Measurements from ENCODE around the gene MRFAP1. TPM values are rescaled to one million over a fixed set of nuclear protein-coding genes. Genes with fewer than 3 reads are reported as not detected.

The MRFAP1 gene
- total and polyA plus RNA-seq, 2 experiments from 2014 or later: 221 to 256 TPM

DNA sequence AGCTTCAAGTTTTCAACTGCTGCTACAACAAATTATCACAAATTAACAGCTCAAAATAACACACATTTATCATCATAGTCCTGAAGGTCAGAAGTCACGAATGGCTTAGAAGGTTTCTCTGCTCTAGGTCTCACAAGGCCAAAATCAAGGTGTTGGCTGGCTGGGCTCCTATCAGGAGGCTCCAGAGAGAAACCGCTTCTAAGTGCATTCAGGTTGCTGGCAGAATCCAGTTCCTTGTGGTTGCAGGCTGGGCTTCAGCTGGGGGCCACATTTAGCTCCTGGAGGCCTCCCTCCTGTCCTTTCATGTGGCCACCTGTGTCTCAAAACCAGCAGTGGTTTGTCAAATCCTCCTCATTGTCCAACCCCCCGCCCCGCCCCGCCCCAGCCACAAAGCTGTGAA lies 15.4 kb downstream of the MRFAP1 start:
- 95% methylated on average over 5 of the region's 5 CpGs for WGBS (ENCODE audit: low lambda C conversion rate, missing lambda C conversion rate)
- no peaks in the 10 kb centered on the region for H3K36me3 ChIP-seq (replicated peaks; ENCODE audit: insufficient read depth, low read depth)

DNA sequence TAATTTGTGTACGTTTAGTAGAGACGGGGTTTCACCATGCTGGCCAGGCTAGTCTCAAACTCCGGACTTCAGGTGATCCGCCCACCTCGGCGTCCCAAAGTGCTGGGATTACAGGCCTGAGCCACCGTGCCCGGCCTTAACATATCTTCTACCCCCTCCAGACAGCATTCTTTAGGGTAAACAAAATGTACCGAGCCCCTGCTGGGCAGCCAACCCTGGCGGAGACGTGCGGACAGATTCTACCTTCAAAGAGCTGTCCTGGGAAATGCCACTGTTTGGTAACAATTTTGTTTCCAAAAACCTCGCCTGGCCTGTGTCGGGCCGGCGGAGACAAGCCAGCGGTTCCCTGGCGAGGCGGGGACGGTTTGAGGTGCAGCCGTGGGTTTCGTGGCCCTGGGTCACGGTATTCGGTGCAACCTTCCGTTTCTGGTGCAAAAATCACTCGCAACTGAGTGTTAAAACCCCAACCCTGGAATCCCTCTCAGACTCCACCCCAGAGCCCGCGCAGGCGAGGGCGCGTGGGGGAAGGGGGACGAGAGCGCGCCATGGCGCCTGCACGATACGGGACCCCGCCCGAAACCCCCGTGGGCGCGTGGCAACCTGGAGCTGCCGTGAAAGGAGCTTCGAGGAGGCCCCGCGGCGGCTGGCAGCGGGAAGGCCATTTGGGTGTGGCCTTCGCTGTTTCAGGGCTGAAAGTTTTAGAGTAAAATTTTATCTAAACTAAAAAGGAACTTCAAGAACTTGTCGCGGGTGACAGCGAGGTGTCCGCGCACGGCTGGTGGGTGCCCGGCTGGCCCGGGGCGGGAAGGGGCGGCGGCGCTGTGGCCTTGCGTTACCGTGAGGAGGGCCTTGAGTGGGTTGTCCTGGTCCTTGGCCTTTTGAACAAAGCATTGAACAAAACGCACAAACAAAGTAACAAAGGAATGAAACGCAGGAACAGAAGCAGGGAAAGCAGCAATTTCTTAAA lies 17.0 kb downstream of the MRFAP1 start:
- WGBS (ENCODE audit: low lambda C conversion rate, missing lambda C conversion rate): 94% methylated on average over 60 of the region's 65 CpGs
- H3K27me3 ChIP-seq: no peaks in the 10 kb centered on the region
- H2AFZ ChIP-seq: no peak overlapping the region
- H3K9me3 ChIP-seq (ENCODE audit: low read depth): no peaks in the 10 kb centered on the region
- no peak for DNase-seq (ENCODE audit: low spot score)
- H4K20me1 ChIP-seq (ENCODE audit: insufficient read depth, poor library complexity, severe bottlenecking): no peaks in the 10 kb centered on the region
- no peak overlapping the region for H3K4me3 ChIP-seq
- no peak overlapping the region for H3K4me2 ChIP-seq
- no peak for TF ChIP-seq EZH2 (IDR thresholded peaks at IDR 0.05; ENCODE audit: borderline replicate concordance)
- TF ChIP-seq, protein P1, sequence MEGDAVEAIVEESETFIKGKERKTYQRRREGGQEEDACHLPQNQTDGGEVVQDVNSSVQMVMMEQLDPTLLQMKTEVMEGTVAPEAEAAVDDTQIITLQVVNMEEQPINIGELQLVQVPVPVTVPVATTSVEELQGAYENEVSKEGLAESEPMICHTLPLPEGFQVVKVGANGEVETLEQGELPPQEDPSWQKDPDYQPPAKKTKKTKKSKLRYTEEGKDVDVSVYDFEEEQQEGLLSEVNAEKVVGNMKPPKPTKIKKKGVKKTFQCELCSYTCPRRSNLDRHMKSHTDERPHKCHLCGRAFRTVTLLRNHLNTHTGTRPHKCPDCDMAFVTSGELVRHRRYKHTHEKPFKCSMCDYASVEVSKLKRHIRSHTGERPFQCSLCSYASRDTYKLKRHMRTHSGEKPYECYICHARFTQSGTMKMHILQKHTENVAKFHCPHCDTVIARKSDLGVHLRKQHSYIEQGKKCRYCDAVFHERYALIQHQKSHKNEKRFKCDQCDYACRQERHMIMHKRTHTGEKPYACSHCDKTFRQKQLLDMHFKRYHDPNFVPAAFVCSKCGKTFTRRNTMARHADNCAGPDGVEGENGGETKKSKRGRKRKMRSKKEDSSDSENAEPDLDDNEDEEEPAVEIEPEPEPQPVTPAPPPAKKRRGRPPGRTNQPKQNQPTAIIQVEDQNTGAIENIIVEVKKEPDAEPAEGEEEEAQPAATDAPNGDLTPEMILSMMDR (IDR thresholded peaks at IDR 0.05; ENCODE audit: poor library complexity): no peak
- TF ChIP-seq EZH2phosphoT487 (IDR thresholded peaks at IDR 0.05; ENCODE audit: low read depth, severe bottlenecking, unreplicated experiment): no peak
- H3K9me2 ChIP-seq (replicated peaks; ENCODE audit: insufficient read depth): no peaks in the 10 kb centered on the region
- no peak overlapping the region for H3K27ac ChIP-seq
- H3K4me1 ChIP-seq (ENCODE audit: insufficient read depth): no peaks in the 10 kb centered on the region
- H3K36me3 ChIP-seq (replicated peaks; ENCODE audit: insufficient read depth, low read depth): no peaks in the 10 kb centered on the region
- H3K79me2 ChIP-seq: no peaks in the 10 kb centered on the region

More for the DNA sequence above, 15.4 kb downstream of the MRFAP1 start:
- Histone ChIP-seq H3K27ac (no peak overlapping the region), H3K27me3 (no peaks in the 10 kb centered on the region), H3K9me3 (ENCODE audit: low read depth) (no peaks in the 10 kb centered on the region), H3K4me1 (ENCODE audit: insufficient read depth) (no peaks in the 10 kb centered on the region), H2AFZ (no peak overlapping the region), H4K20me1 (ENCODE audit: insufficient read depth, poor library complexity, severe bottlenecking) (no peaks in the 10 kb centered on the region), H3K4me2 (no peak overlapping the region), H3K79me2 (no peaks in the 10 kb centered on the region), H3K9me2 (replicated peaks; ENCODE audit: insufficient read depth) (no peaks in the 10 kb centered on the region), H3K4me3 (no peak overlapping the region)
- TF ChIP-seq EZH2phosphoT487 (IDR thresholded peaks at IDR 0.05; ENCODE audit: low read depth, severe bottlenecking, unreplicated experiment): no peak
- TF ChIP-seq, protein P1 (IDR thresholded peaks at IDR 0.05; ENCODE audit: poor library complexity): no peak
- TF ChIP-seq EZH2 (IDR thresholded peaks at IDR 0.05; ENCODE audit: borderline replicate concordance): no peak
- no peak for DNase-seq (ENCODE audit: low spot score)

DNA sequence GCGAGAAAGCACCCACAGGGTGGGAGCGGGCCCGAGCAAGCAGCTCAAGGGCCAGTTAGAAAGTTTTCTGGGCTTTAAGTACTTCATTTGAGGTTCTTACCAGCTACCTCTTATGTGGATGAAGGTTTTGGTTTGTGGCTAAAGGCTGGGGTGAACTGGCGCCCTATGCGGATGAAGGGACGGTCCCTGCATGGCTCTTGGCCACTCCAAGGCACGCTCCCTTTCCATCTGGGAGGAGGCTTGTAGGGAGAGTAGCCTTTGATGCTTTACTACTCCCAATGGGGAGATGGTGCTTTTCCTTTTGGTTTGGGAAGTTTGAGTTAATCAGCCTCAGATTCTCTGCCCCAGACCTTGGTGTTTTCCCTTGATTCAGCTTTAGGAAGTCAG lies 17.7 kb downstream of the MRFAP1 start:
- Histone ChIP-seq H2AFZ (peak overlapping the region; percentile 83), H3K4me3 (no peak overlapping the region), H3K9me2 (replicated peaks; ENCODE audit: insufficient read depth) (no peaks in the 10 kb centered on the region)

More for the DNA sequence above, 17.7 kb downstream of the MRFAP1 start:
- no peak for TF ChIP-seq EZH2 (IDR thresholded peaks at IDR 0.05; ENCODE audit: borderline replicate concordance)
- TF ChIP-seq, protein P1 (IDR thresholded peaks at IDR 0.05; ENCODE audit: poor library complexity): no peak
- no peak for TF ChIP-seq EZH2phosphoT487 (IDR thresholded peaks at IDR 0.05; ENCODE audit: low read depth, severe bottlenecking, unreplicated experiment)
- Histone ChIP-seq H3K4me2 (peak overlapping the region; percentile 85), H3K27ac (no peak overlapping the region), H3K36me3 (replicated peaks; ENCODE audit: insufficient read depth, low read depth) (no peaks in the 10 kb centered on the region), H3K27me3 (no peaks in the 10 kb centered on the region), H3K9me3 (ENCODE audit: low read depth) (no peaks in the 10 kb centered on the region), H4K20me1 (ENCODE audit: insufficient read depth, poor library complexity, severe bottlenecking) (no peaks in the 10 kb centered on the region), H3K4me1 (ENCODE audit: insufficient read depth) (no peaks in the 10 kb centered on the region), H3K79me2 (no peaks in the 10 kb centered on the region)
- DNase-seq (ENCODE audit: low spot score): no peak
- WGBS (ENCODE audit: low lambda C conversion rate, missing lambda C conversion rate): 98% methylated on average over 7 of the region's 7 CpGs
